Inferior parietal cortex (tissue), 1 donor: ENCODE results near the gene KMT2D.
"Not testable (repeated sequence)": the region's sequence is repeated elsewhere in the genome, so short reads cannot be mapped to it uniquely, and the experiment has no call there.

Experiments
- DNase-seq: peaks from one replicate; pipeline ENCODE4 v3.0.0-alpha.2; 2016; ENCODE audit errors: extremely low spot score

KMT2D gene

DNA sequence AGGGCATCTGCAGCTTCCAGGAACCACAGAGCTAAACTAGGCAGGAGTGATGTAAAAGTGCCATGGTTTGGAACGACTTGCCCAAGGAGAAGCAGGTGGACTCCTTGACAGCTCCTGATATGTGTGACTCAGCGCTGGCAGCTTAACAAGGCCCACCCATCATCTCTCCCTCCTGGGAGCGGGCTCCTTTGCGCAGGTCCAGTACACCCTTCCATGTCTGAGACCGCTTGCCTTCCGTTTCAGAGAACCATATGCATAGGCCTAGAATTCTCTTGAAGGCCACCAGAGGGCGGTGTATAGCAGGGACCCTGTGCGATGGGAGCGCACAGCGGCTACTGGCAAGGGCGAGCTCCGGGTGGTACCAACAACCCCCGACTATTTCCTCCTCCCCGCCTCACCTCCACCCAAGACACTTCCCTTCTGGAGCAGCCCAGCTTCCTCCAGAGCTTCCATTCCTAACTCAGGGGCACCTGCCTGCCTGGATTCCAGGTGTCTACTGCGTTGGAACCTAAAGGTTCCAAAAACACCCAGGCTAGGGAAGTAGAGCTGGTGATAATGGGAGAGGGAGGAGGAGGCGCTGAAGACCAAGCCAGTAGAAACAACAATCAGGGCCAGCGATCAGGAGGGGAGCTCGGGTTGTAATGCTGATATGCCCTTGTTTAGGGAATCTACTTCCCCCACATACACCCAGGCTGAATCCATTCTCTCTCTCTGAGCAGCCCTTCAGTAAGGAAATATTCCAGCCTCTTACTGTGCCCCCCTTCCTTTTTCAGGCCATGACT lies 27.7 kb upstream of the KMT2D start:
- peak; percentile 93 for DNase-seq

DNA sequence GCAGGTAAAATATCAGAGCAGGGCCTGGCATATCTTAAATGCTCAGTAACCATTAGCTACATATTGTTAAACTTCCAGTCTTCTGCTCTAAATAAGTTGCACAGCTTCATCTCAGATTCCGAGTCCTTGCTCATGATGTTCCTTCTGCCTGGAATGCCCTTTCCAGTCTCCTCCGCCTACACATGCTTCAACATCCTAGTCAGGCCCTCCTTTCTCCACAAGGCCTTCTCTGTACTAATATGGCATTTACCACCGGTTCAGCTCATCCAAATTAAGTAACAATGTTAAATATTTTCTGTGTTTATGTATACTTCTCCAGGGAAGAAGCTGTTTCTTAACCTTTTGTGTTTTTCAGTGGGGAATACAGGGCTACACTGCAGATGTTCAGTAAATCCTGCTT lies 25.5 kb upstream of the KMT2D start:
- DNase-seq = no peak

DNA sequence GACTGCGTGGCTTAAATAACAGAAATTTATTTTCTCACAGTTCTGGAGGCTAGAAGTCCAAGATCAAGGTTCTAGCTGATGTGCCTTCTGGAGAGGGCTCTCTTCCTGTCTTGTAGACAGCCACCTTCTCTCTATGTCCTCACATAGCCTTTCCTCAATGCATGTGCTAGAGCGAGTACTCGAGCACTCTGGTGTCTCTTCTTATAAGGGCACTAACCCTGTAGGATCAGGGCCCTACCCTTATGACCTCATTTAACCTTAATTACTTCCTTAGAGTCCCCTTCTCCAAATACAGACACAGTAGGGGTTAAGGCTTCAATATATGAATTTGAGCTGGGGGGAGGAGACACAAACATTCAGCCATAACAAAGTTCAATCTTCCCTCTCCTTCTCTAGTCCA lies 23.8 kb upstream of the KMT2D start:
- DNase-seq = no peak

DNA sequence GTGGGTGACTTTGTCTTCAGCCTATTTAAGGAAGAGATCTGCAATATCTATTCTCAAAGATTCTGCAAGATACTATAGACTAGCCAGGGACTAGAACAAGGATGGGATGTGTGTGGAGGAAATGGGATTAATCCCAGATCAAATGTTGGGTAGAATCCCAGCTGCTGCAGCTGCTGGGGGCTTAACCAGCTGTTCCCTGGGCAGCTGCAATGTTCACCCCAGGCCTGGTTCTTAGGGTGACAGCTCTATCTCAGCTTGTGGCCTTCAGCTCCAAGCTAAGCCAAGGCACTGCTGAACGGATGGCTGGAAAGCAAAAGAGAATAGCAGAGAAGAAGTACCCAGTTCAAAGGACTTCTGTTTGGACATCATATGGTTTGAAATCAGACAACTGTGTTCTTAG lies 19.2 kb upstream of the KMT2D start:
- no peak for DNase-seq

- DNase-seq = no peak
Measured at GRCh38 chr12:49070971-49071370, 10.4 kb upstream of the KMT2D start.

GRCh38 chr12:49069507-49070346 lies 9.1 kb upstream of the KMT2D start, which contains the start of gene RHEBL1:
RHEBL1 (minus strand) TSS chr12:49069979; CDS start chr12:49069785, 194 bp downstream.
- peak; percentile 97 for DNase-seq

DNA sequence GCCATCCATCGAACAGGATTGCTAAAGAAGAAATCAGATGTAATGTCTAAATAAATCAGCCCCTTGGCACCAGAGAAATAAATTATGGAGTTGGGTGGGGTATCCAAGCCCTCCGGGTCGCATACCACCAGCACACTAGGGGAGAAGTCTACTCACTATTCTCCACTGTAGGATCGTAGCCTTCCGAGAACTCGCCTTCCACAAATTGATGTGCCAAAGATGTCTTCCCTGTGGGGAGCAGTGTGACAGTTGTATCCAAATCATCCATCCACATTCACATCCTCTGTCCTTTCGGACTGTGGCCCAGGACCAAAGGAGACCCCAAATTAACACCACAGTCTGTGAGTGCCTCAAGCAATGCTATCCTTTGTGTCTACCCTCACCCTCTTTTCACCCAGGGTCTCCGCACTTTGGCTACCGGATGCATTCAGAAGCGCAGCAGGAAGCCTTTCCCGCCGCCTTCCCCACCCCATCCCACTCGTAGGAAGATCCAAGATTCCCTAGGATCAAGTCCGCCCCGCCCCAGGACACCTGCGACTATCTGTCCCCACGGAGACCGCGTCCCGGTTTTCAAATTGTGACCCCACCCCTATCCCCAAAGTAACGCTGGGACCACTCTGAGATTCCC lies 8.4 kb upstream of the KMT2D start:
- no peak for DNase-seq

- DNase-seq = no peak
Measured at GRCh38 chr12:49066120-49066519, 5.5 kb upstream of the KMT2D start.

DNA sequence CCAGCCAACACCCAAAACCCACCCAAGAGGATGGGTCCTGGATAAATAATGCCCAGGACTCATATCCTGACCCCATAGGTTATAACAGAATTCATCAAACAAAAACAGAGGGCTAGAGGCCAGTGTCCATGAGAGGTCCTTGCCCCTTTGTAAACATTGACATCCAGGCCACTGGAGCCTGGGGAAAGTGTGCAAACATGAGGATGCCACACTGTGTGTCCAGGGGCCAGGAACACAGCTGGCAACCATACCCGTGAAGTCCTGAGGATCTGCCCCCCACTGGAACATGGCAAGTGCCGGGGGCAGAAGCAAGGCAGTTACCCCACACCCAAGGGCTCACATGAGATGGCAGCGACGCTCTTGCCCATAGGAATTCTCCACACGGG lies 4.2 kb upstream of the KMT2D start:
- no peak for DNase-seq

DNA sequence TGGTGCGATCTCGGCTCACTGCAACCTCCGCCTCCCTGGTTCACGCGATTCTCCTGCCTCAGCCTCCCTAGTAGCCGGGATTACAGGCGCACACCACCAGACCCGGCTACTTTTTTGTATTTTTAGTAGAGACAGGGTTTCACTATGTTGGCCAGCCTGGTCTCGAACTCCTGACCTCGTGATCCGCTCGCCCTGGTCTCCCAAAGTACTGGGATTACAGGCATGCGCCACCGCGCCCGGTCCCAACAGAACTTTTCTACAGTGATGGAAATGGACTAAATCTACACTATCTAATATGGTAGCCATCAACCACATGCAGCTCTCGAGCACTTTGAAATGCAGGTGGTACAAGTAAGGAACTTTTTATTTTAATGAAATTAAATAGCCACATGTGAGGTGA lies 1.3 kb upstream of the KMT2D start:
- DNase-seq = not testable (repeated sequence)

- DNase-seq = no peak
Measured at GRCh38 chr12:49061157-49061650, 610 bp upstream of the KMT2D start.

DNA sequence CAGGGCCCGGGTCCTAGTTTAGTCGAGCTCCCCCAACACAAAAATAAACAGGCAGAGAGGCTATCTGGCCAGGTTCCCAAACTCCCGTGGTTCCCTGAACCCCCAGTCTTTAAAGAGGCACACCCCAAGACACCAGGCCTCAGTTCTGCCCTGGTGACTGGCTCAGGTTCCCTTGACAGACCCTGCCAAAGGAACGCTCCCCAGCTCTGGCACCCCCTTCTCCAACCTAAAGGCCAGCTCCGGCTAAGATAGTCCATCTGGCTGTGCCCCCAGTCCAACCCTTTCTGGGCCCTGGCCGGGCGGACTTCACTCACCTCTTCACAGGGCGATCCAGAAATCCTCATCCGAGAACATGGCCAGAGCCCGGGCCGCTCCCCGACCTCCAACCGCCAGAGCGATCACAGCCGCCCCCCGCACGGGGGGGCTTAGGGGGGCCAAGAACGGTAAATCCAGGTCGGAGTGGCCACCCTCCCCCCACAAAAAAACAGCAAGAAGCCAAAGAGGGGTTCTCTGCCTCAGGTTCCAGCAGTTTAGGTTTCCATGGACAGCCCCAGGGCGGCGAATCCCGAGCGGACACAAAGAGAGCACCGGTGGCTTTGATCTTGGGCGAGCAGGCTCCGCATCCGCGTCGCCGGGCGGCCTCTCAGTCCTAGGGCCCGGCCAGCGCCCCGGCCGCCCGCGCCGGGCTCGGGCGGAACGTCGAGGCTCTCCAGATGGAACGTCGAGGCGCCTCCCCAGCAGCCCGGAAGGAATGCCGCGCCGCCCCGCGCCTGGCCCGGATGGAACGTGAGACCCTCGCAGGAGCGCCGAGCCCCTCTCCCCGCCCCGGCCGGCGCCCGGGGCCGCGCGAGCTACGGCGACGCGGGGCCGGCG lies 1.1 kb downstream of the KMT2D start:
- DNase-seq = no peak

GRCh38 chr12:49059045-49059298 lies 1.6 kb downstream of the KMT2D start:
- DNase-seq = no peak

- DNase-seq = no peak
Measured at GRCh38 chr12:49058366-49059044, 2.1 kb downstream of the KMT2D start.

DNA sequence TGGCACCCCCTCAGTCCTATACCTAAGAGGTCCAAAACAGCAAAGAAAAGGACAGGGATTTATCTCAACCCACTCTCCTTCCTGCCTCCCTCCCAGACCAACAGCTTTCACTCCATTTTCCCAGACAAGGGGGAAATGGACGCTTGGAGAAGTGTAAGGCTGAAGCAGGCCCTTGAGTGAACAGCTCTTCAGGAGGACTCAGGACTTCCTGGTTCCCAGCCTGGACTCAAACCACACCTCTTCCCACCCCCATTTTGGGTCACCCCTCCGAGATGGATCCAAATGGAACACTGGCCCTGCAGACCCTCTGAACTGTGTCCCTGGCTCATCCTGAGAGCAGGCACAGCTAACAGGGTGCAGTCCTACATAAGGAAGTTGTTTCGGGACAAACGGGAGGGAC lies 2.7 kb downstream of the KMT2D start:
- no peak for DNase-seq

GRCh38 chr12:49055978-49056754 lies 4.4 kb downstream of the KMT2D start:
- peak; percentile 73 for DNase-seq

DNA sequence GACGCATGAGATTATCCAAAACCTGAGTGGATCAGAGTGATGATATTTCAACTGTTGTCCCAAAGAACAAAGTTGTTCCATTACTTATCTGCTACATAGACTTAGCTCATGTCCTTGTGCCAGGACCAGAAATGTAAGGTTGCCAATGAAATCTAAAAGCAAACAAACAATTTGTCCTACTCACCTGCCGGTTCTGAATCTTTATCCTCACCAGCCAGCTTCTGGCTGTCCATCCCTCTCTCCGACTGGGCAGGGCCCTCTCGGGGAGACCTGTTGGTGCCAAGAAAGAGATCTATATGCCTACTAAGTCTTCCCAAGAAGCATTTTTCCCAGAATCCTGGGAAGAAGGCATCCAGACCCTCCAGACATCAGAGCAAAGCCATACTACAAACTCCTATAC lies 5.5 kb downstream of the KMT2D start:
- no peak for DNase-seq

DNA sequence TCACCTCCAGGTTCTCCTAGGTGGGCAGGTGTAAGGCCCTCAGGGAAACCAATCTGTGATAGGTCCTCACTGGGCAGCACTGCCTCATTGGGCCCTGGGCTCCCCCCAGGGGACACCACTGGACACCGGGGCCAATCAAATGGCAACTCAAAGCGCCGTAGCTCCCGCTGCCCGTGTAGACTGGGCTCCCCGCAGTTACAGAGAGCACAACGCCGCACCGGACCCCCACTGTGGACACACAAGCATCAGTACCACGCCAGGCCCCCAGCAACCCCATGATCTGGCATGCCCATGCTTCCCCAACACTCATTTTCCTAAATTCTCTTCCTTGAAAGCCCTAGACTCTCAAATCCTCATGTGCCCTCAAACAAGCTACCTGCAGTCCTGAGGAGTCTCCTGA lies 6.1 kb downstream of the KMT2D start:
- DNase-seq = no peak

GRCh38 chr12:49054096-49054495 lies 6.5 kb downstream of the KMT2D start:
- DNase-seq = no peak

- DNase-seq = no peak
Measured at GRCh38 chr12:49052451-49053208, 8.0 kb downstream of the KMT2D start.
